Measurements from ENCODE around the gene GNPTG.

Gene GNPTG

DNA sequence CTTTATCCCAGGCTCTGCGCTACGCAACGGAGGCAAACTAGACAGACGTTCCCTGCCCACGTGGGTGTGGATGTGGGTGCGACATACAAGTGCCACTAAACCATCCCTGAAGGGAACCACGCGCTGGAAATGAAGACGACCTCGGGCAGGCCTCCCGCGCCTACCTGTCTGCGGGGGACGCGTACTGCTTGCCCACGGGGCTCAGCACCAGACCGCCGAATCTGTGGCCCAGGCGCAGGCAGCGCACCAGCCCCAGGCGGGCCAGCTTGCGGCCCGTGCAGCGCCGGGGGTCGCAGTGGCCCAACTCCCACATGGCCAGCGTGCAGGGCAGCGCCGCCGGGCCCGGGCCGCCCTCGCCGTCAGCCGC lies 533 bp upstream of the GNPTG start:
- no peak for DNase-seq (ENCODE audit: low spot score)
- TF ChIP-seq, protein P1, sequence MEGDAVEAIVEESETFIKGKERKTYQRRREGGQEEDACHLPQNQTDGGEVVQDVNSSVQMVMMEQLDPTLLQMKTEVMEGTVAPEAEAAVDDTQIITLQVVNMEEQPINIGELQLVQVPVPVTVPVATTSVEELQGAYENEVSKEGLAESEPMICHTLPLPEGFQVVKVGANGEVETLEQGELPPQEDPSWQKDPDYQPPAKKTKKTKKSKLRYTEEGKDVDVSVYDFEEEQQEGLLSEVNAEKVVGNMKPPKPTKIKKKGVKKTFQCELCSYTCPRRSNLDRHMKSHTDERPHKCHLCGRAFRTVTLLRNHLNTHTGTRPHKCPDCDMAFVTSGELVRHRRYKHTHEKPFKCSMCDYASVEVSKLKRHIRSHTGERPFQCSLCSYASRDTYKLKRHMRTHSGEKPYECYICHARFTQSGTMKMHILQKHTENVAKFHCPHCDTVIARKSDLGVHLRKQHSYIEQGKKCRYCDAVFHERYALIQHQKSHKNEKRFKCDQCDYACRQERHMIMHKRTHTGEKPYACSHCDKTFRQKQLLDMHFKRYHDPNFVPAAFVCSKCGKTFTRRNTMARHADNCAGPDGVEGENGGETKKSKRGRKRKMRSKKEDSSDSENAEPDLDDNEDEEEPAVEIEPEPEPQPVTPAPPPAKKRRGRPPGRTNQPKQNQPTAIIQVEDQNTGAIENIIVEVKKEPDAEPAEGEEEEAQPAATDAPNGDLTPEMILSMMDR (IDR thresholded peaks at IDR 0.05; ENCODE audit: extremely low read depth, missing control alignments) = no peak

DNA sequence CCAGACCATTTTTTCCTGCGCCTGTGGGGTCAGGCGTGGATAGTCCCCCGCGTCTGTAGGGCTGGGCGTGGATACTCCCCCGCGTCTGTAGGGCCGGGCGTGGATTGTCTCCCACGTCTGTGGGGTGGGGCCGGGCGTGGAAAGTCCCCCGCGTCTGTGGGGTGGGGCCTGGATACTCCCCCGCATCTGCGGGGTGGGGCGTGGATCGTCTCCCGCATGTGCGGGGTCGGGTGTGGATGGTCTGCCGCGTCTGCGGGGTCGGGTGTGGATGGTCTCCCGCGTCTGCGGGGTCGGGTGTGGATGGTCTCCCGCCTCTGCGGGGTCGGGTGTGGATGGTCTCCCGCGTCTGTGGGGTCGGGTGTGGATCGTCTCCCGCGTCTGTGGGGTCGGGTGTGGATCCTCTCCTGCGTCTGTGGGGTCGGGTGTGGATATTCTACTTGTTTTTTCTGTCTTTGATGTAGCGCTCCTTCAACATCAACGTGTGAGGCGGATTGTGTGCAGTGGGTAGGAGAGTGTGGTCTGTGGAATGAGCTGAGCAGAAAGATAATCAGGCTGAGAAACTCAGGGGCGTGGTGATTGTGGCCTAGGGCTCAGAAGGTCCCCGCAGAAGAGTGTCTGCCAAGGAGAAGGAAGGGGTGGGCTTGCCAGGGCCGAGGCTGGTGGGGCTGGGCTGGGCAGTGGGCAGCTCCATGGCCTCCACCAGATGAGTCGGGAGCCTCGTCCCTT lies 3.2 kb downstream of the GNPTG start:
- TF ChIP-seq, protein P1 (IDR thresholded peaks at IDR 0.05; ENCODE audit: extremely low read depth, missing control alignments) = no peak
- no peak for DNase-seq (ENCODE audit: low spot score)

DNA sequence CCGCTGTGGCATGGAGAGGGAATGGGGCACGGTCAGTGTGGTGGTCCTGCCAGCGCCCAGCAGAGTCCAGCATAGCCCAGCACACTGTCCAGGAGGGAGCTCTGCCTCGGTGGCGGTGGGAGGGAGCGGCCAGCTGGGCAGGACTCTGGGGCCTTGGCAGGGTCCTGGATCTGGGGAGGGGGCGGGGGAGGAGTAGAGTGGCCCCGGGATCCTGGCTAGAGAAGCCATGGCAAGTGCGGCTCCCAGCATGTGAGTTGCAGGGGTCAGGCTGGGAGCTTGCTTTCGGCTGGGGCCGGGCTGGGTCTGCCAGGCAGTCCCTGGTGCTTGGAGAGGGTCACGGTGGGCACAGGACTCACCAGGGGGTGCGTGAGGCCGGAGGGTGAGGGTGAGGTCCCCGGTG lies 3.9 kb downstream of the GNPTG start:
- TF ChIP-seq, protein P1 (IDR thresholded peaks at IDR 0.05; ENCODE audit: extremely low read depth, missing control alignments) = no peak
- no peak for DNase-seq (ENCODE audit: low spot score)

DNA sequence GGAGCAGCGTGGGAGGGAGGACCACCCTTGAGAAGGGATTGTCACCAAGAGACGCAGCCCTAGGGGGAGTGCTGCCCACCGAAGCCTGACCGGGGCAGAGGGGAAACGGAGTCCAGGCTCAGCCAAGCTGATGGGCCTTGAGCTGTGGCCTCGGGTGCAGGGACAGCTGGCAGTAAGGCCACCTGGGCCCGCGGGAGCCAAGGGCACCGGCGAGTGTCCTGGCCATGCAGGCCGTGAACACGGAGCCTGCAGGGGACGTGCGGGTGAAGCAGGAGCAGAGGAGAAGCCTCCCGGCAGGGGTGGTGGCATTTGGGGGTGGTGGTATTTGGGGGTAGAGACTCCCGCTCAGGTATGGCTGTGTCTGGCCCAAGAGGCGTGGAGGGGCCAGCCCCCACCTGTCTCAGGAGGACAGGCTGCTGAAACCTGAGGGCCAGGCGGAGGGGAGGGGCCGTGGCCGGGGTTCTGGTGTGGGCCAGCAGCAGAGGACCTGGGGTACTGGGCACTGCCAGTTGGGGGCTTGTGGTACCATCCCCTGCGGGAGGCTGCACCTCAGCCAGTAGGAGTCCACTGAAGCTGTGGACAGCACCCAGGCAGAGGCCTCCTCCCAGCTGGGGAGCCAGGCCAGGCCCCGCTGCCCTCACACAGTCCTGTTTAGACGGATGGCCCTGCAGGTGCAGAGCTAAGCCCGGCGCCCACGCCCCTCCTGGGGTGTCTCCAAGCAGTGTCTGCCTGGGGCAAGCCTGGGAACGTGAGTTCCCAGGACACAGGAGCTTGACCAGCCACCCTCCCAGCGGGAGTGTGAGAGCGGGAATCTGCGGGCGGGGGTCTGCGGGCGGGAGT lies 4.5 kb downstream of the GNPTG start:
- TF ChIP-seq, protein P1 (IDR thresholded peaks at IDR 0.05; ENCODE audit: extremely low read depth, missing control alignments) = no peak
- DNase-seq (ENCODE audit: low spot score) = no peak

DNA sequence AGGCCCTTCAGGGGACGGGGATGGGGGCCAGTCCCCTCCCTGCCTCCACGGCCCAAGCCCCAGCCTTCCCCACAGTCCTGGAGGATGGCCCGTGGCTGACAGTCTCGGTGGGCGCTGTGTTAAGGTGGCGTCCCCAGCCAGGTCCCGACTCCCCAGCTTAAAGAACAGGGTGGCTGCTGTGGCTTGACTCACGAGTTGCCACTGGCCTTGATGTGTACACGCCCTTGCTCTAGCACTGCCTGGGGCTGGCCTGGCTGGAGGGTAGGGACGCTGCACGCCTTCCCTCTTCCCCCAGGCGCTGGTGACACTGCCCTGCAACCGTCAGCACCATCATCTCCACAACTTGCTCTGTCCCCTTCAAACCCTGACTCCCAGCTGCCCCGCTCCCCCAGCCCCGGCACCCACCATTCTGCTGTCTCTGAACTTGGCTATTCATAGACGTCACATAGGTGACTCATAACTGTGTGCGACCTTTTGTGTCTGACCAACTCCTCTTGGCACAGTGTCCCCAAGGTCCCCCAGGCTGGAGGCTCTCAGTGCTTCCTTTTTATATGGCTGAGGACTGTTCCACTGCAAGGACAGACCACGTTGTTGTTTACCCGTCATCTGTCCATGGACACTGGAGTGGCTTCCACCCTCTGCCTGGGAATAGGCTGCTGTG lies 6.3 kb downstream of the GNPTG start:
- no peak for DNase-seq (ENCODE audit: low spot score)
- TF ChIP-seq, protein P1 (IDR thresholded peaks at IDR 0.05; ENCODE audit: extremely low read depth, missing control alignments) = no peak

DNA sequence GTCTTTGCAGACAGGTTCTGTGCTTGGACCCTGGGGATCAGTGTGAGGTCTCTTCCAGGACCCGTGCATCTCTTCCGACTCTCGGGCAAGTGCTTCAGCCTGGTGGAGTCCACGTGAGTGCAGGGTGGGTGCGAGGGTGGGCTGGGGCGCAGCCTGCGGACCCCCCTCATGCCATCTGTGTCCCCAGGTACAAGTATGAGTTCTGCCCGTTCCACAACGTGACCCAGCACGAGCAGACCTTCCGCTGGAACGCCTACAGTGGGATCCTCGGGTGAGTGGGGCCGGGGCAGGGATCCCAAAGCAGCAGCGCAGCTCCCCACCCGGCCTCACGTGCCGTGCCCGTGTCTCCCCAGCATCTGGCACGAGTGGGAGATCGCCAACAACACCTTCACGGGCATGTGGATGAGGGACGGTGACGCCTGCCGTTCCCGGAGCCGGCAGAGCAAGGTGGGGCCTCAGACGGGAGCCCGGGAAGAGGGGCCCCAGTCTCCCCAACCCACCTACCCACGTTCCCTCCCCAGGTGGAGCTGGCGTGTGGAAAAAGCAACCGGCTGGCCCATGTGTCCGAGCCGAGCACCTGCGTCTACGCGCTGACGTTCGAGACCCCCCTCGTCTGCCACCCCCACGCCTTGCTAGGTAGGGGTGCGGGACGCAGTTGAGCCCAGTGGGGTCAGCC lies 10.1 kb downstream of the GNPTG start:
- DNase-seq (ENCODE audit: low spot score) = no peak
- TF ChIP-seq, protein P1 (IDR thresholded peaks at IDR 0.05; ENCODE audit: extremely low read depth, missing control alignments) = no peak
